H1 (cell line): ENCODE data around the gene PHC2.

ENCODE experiments used
- ATF2 ChIP-seq: IDR thresholded peaks from 2 replicates; pipeline ENCODE4 v1.6.1; 2012; ENCODE audit warnings: low read length, inconsistent platforms
- CTCF ChIP-seq, 3 experiments: IDR thresholded peaks; 1 replicate in 2 of 3; 2 replicates in 1 of 3; pipeline versions ENCODE4 v1.5.1 to v1.6.1; 2011; ENCODE audit warnings: low read length in 3 of 3, mild to moderate bottlenecking in 3 of 3, inconsistent platforms in 2 of 3, low read depth in 1 of 3, moderate library complexity in 1 of 3; ENCODE audit not compliant: insufficient read depth in 1 of 3; ENCODE audit errors: control extremely low read depth in 1 of 3
- HDAC2 ChIP-seq, 2 experiments: fragments of 300-600 bp in 1 of 2; sonication (generic) in 1 of 2; IDR thresholded peaks; 2 replicates each; pipeline ENCODE4 v1.6.1; 2011 to 2012; ENCODE audit warnings: low read depth in 2 of 2, low read length in 2 of 2, mild to moderate bottlenecking in 2 of 2, moderate library complexity in 2 of 2, borderline replicate concordance in 1 of 2, inconsistent platforms in 1 of 2
- HDAC6 ChIP-seq: IDR thresholded peaks from one replicate; pipeline ENCODE4 v1.7.1; 2012; ENCODE audit warnings: low read depth, mild to moderate bottlenecking, inconsistent platforms, low read length, moderate library complexity
- POU5F1 ChIP-seq: IDR thresholded peaks from 2 replicates; pipeline ENCODE4 v1.6.1; 2011; ENCODE audit warnings: low read depth, mild to moderate bottlenecking, low read length, moderate library complexity
- SP1 ChIP-seq: IDR thresholded peaks from 2 replicates; pipeline ENCODE4 v1.6.1; 2011; ENCODE audit warnings: low read depth, low read length
- SP2 ChIP-seq: IDR thresholded peaks from 2 replicates; pipeline ENCODE4 v1.6.1; 2012; ENCODE audit warnings: mild to moderate bottlenecking, low read length, inconsistent platforms
- SUZ12 ChIP-seq: fragments of 200-600 bp; sonication (generic); IDR thresholded peaks from 2 replicates; pipeline ENCODE4 v1.6.1; 2012; ENCODE audit warnings: mild to moderate bottlenecking, inconsistent platforms, low read length, moderate library complexity, mixed read lengths
- TAF1 ChIP-seq: IDR thresholded peaks from 2 replicates; pipeline ENCODE4 v1.6.1; 2011; ENCODE audit warnings: mild to moderate bottlenecking, low read depth, low read length
- YY1 ChIP-seq: IDR thresholded peaks from 2 replicates; pipeline ENCODE4 v1.6.1; 2011; ENCODE audit warnings: low read depth, mild to moderate bottlenecking, low read length

GRCh38 chr1:33473900-33474299 is 43.0 kb upstream of the PHC2 start:
- no peak for TF ChIP-seq ATF2
- TF ChIP-seq POU5F1: no peak
- TF ChIP-seq SP1: no peak
- TF ChIP-seq HDAC6: no peak
- TF ChIP-seq SUZ12: no peak
- TF ChIP-seq HDAC2 (IDR thresholded peaks at IDR 0.05; ENCODE audit: borderline replicate concordance in 1 of 2, low read depth in 2 of 2, low read length in 2 of 2): no peak
- TF ChIP-seq TAF1: no peak
- TF ChIP-seq SP2: no peak
- no peak for TF ChIP-seq YY1
- TF ChIP-seq CTCF (IDR thresholded peaks at IDR 0.05; ENCODE audit: control extremely low read depth in 1 of 3, insufficient read depth in 1 of 3, low read depth in 1 of 3, low read length in 3 of 3): no peak
